GM12878 (cell line): ENCODE data around the gene PKD1L1. TPM values are rescaled to one million over a fixed set of nuclear protein-coding genes. Genes with fewer than 3 reads are reported as not detected.

Experiments used
- ASH2L ChIP-seq: fragments of 300-600, 200-600 bp; sonication (generic); IDR thresholded peaks from 2 replicates; pipeline ENCODE4 v1.6.1; 2017; ENCODE audit warnings: low read depth, mild to moderate bottlenecking, borderline replicate concordance
- BACH1 ChIP-seq: fragments of 450-650 bp; IDR thresholded peaks from 2 replicates; pipeline ENCODE4 v1.6.1; 2017; ENCODE audit warnings: mild to moderate bottlenecking, borderline replicate concordance
- BMI1 ChIP-seq: fragments of 450-650 bp; IDR thresholded peaks from 2 replicates; pipeline ENCODE4 v1.6.1; 2016; ENCODE audit warnings: mild to moderate bottlenecking, moderate library complexity, borderline replicate concordance
- CREM ChIP-seq: IDR thresholded peaks from 2 replicates; pipeline ENCODE4 v1.6.1; 2014; ENCODE audit warnings: antibody characterized with exemption, low read depth
- DPF2 ChIP-seq: fragments of 450-650 bp; IDR thresholded peaks from 2 replicates; pipeline ENCODE4 v1.6.1; 2017; ENCODE audit warnings: mild to moderate bottlenecking
- E2F4 ChIP-seq: IDR thresholded peaks from 2 replicates; pipeline ENCODE4 v1.6.1; 2012; ENCODE audit warnings: low read depth, low read length, improper control_type of control experiment
- EED ChIP-seq: sonication (generic); IDR thresholded peaks from 2 replicates; pipeline ENCODE4 v1.6.1; 2016; ENCODE audit warnings: antibody characterized with exemption, low read depth
- ESRRA ChIP-seq: IDR thresholded peaks from 2 replicates; pipeline ENCODE4 v1.6.1; 2012; ENCODE audit warnings: mild to moderate bottlenecking, low read length, improper control_type of control experiment
- FOS ChIP-seq: IDR thresholded peaks from 3 replicates; pipeline ENCODE4 v1.6.1; 2011; ENCODE audit warnings: borderline replicate concordance; ENCODE audit not compliant: insufficient read length; ENCODE audit errors: extremely low read depth
- HCFC1 ChIP-seq: fragments of 150-350 bp; IDR thresholded peaks from 2 replicates; pipeline ENCODE4 v1.6.1; 2014; ENCODE audit warnings: low read length
- KDM1A ChIP-seq: fragments of 200-600 bp; sonication (generic); IDR thresholded peaks from 2 replicates; pipeline ENCODE4 v1.6.1; 2016; ENCODE audit warnings: borderline replicate concordance
- NFYB ChIP-seq: IDR thresholded peaks from 2 replicates; pipeline ENCODE4 v1.6.1; 2011; ENCODE audit warnings: low read depth, mild to moderate bottlenecking, low read length, improper control_type of control experiment, moderate library complexity; ENCODE audit not compliant: insufficient read depth
- PAX8 ChIP-seq: fragments of 450-650 bp; IDR thresholded peaks from 2 replicates; pipeline ENCODE4 v1.6.1; 2017; ENCODE audit warnings: mild to moderate bottlenecking, moderate library complexity
- PML ChIP-seq: IDR thresholded peaks from 2 replicates; pipeline ENCODE4 v1.6.1; 2012; ENCODE audit warnings: low read length, inconsistent platforms
- POLR2A ChIP-seq: IDR thresholded peaks from 2 replicates; pipeline ENCODE4 v1.6.1; 2011; ENCODE audit warnings: low read depth, mild to moderate bottlenecking, low read length
- POLR2AphosphoS2 ChIP-seq: IDR thresholded peaks from 2 replicates; pipeline ENCODE4 v1.6.1; 2011; ENCODE audit warnings: low read depth, mild to moderate bottlenecking, low read length, improper control_type of control experiment, moderate library complexity
- POU2F2 ChIP-seq: IDR thresholded peaks from 3 replicates; pipeline ENCODE4 v1.6.1; 2011; ENCODE audit warnings: low read depth, mild to moderate bottlenecking, low read length, borderline replicate concordance
- RCOR1 ChIP-seq: conservative IDR thresholded peaks from 2 replicates; pipeline ENCODE4 v1.6.1; 2012; ENCODE audit warnings: low read depth, low read length, improper control_type of control experiment
- RELB ChIP-seq: fragments of 450-650 bp; IDR thresholded peaks from 2 replicates; pipeline ENCODE4 v1.6.1; 2017; ENCODE audit warnings: low read depth, mild to moderate bottlenecking, moderate library complexity
- STAT3 ChIP-seq: IDR thresholded peaks from 2 replicates; pipeline ENCODE4 v1.6.1; 2011; ENCODE audit warnings: low read depth, low read length, improper control_type of control experiment
- polyA plus RNA-seq, 11 experiments: library from polyadenylated mRNA; depleted of rRNA in 4 of 11; unstranded in 6 of 11; stranded (reverse) in 5 of 11; fragments of >200 nt; fragmentation: Nextera tagmentation in 4 of 11; fragmentation: Illumina TruSeq in 1 of 11; extraction: Ambion mirVana in 4 of 11; extraction: Trizol in 1 of 11; gene quantifications; 1 replicate in 1 of 11; 2 replicates in 10 of 11; pipeline versions ENCODE4 v1.2.1 to v1.2.3, GENCODE V29; 2011 to 2016; ENCODE audit warnings: inconsistent platforms in 2 of 11, missing spikeins in 2 of 11, low read depth in 1 of 11
- total RNA-seq, 4 experiments: library from RNA; depleted of rRNA in 3 of 4; stranded (reverse); fragments of >200 nt in 3 of 4; fragmentation: Illumina TruSeq in 1 of 4; extraction: Trizol in 1 of 4; gene quantifications; 2 replicates each; pipeline versions ENCODE4 v1.2.1 to v1.2.3, GENCODE V29; 2013 to 2021
- TF ChIP-seq, protein P1 (sequence below): fragments of 450-650 bp; IDR thresholded peaks from 2 replicates; pipeline ENCODE4 v1.6.1; 2014; ENCODE audit warnings: mild to moderate bottlenecking
- TF ChIP-seq, protein P2 (sequence below): IDR thresholded peaks from 2 replicates; pipeline ENCODE4 v1.6.1; 2011; ENCODE audit warnings: borderline replicate concordance, low read depth, mild to moderate bottlenecking, moderate library complexity, mixed read lengths, low read length; ENCODE audit not compliant: insufficient read depth; ENCODE audit errors: extremely low read length
- TF ChIP-seq, protein P3 (sequence below): fragments of 450-650 bp; IDR thresholded peaks from 2 replicates; pipeline ENCODE4 v1.6.1; 2017; ENCODE audit warnings: mild to moderate bottlenecking, moderate library complexity

PKD1L1 gene
- total and polyA plus RNA-seq, 10 of the 15 experiments (the other 5 are each of a cell fraction or from before 2014, with no cell fraction given): under 0.01 to 0.05 (median 0.02) TPM; not detected in 3

DNA sequence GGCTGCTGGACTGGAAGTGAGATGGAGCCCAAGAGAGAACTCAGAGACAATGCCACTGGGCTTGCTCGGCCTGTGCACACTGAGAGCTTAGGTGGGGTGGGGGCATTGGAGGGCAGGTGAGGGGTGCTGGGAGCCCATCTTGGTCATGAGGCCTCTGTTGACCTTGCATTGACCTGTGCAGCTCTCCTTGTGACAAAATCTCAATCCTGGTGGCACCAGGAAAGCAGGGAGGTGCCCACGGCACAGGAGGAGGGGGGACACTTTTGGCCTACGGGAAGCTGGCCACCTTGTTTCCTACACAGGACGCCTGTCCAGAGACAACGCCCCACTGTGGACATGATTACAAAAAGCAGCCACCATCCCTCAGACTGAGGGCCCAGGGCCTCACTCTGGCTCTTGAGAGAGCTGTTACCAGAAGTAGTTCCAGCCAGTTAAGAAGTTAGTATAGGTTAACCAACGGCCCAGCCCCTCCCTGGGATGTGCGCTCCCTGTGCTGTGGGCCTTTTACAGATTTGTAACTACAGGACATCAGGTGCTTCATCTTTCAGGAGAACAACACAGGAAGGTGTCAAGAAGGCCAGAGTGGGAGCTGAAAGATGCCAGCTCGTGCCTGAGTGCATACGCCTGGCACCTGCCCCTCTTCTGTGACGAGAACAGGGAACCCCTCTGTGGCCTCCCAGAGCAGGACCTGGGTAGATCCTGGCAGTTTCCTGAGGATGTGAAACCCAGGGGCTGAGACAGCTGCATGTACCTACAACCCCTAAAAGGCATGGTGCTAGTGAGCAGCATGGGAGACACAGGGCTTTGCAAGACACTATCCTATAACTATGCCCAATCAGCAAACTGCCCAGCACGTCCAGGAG is 10.3 kb downstream of the PKD1L1 start (continued):
- TF ChIP-seq PAX8 (no peak), POU2F2 (no peak), E2F4 (no peak), NFYB (no peak), ESRRA (no peak), RELB (no peak), ASH2L (no peak), HCFC1 (no peak), CREM (peak; percentile 86), PML (no peak), KDM1A (no peak), RCOR1 (no peak), POLR2AphosphoS2 (no peak), BMI1 (no peak), FOS (no peak), POLR2A (no peak), DPF2 (no peak; the same call in none of the 2 replicates), EED (peak; percentile 88), STAT3 (no peak), BACH1 (no peak)
- TF ChIP-seq, protein P1, sequence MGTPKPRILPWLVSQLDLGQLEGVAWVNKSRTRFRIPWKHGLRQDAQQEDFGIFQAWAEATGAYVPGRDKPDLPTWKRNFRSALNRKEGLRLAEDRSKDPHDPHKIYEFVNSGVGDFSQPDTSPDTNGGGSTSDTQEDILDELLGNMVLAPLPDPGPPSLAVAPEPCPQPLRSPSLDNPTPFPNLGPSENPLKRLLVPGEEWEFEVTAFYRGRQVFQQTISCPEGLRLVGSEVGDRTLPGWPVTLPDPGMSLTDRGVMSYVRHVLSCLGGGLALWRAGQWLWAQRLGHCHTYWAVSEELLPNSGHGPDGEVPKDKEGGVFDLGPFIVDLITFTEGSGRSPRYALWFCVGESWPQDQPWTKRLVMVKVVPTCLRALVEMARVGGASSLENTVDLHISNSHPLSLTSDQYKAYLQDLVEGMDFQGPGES: no peak
- TF ChIP-seq, protein P2, sequence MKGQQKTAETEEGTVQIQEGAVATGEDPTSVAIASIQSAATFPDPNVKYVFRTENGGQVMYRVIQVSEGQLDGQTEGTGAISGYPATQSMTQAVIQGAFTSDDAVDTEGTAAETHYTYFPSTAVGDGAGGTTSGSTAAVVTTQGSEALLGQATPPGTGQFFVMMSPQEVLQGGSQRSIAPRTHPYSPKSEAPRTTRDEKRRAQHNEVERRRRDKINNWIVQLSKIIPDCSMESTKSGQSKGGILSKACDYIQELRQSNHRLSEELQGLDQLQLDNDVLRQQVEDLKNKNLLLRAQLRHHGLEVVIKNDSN: no peak
- TF ChIP-seq, protein P3, sequence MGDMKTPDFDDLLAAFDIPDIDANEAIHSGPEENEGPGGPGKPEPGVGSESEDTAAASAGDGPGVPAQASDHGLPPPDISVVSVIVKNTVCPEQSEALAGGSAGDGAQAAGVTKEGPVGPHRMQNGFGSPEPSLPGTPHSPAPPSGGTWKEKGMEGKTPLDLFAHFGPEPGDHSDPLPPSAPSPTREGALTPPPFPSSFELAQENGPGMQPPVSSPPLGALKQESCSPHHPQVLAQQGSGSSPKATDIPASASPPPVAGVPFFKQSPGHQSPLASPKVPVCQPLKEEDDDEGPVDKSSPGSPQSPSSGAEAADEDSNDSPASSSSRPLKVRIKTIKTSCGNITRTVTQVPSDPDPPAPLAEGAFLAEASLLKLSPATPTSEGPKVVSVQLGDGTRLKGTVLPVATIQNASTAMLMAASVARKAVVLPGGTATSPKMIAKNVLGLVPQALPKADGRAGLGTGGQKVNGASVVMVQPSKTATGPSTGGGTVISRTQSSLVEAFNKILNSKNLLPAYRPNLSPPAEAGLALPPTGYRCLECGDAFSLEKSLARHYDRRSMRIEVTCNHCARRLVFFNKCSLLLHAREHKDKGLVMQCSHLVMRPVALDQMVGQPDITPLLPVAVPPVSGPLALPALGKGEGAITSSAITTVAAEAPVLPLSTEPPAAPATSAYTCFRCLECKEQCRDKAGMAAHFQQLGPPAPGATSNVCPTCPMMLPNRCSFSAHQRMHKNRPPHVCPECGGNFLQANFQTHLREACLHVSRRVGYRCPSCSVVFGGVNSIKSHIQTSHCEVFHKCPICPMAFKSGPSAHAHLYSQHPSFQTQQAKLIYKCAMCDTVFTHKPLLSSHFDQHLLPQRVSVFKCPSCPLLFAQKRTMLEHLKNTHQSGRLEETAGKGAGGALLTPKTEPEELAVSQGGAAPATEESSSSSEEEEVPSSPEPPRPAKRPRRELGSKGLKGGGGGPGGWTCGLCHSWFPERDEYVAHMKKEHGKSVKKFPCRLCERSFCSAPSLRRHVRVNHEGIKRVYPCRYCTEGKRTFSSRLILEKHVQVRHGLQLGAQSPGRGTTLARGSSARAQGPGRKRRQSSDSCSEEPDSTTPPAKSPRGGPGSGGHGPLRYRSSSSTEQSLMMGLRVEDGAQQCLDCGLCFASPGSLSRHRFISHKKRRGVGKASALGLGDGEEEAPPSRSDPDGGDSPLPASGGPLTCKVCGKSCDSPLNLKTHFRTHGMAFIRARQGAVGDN: no peak
